KG1 (cell line): ENCODE data around the gene FOXK1.
"Not testable (repeated sequence)": the region's sequence is repeated elsewhere in the genome, so short reads cannot be mapped to it uniquely, and the experiment has no call there.

Experiments
- DNase-seq: peaks from one replicate; lab custom pipeline; 2025; lab: John Stamatoyannopoulos, UW

Gene FOXK1

DNA sequence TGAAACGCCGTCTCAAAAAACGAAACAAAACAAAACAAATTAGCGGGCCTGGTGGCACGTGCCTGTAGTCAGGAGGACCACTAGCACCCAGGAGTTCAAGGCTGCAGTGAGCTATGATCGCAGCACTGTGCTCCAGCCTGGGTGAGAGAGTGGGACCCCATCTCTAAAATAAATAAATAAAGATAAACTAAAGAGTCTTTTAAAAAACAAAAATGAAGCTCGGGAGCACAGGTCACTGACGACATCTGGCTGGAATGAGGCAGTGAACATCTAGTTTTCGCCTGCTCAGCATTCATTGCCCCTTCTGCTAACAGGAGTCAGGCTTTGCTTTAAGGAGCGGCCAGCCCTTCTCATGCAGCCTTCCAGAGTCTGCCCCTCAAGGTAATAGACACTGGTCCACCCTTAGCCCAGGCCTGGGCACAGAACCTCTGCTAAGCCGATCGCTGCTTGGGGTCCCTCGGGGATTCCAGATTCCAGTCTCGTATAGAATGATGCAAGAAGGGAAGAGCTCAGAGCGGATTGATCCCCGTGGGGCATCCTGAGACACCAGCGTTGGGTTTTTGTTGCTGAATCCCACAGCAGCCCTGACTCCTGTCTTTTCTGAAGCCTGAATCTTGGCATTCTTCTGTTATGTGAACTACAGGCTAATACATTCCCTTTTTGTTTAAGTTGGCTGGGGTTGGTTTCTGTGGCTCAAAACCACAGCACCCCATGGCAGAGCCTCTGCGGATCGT, 14.2 kb upstream of the FOXK1 start:
- no peak for DNase-seq

DNA sequence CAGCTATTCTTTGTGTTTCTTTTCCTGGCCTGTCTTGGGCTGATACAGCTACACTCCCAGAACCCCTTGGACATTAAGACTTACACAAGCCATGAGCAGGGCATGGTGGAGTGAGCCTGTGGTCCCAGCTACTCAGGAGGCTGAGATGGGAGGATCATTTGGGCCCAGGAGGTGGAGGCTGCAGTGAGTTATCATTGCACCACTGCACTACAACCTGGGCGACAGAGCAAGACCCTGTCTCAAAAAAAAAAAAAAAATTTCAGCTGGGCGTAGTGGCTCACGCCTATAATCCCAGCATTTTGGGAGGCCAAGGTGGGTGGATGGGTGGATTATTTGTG, 13.6 kb upstream of the FOXK1 start:
- DNase-seq = no peak

DNA sequence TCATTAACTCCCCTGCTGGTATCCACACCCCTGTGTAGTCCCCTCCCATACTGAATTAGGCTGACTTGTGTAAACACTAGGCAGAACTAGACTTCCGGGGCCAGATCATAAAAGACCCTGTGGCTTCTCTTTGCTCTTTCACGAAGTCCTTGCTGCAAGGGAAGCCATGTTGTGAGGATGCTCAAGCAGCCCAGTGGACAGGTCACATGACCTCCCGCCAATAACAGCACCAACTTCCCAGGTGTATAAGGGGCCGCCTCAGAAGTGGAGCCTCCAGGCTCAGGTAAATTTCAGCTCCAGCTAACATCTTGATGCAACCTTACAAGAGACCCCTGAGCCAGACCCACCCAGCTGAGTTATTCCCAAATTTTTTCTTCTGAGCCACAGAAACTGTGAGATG, 11.3 kb upstream of the FOXK1 start:
- no peak for DNase-seq

DNA sequence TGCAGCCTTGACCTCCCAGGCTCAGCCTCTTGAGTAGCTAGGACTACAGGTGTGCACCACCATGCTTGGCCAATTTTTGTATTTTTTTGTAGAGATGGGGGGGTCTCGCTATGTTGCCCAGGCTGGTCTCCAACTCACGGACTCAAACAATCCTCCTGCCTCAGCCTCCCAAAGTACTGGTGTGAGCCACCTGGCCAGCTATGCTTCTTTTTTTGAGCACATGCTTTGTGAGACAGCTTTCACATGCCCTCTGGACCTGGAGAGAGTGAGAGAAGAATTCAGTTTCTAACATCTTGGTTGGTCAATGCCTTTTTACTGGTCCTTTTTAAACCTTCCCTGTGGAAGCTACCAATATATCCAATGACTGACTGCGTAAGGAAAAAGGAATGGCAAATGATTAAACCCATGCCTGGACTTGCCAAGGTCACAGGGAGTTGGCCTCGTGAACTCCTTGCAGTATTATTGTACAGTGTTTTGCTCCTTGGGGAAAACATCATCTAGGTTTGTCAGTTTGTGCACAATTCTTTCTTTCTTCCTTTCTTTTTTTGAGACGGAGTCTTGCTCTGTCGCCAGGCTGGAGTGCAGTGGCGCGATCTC, 6.2 kb upstream of the FOXK1 start:
- DNase-seq = no peak

DNA sequence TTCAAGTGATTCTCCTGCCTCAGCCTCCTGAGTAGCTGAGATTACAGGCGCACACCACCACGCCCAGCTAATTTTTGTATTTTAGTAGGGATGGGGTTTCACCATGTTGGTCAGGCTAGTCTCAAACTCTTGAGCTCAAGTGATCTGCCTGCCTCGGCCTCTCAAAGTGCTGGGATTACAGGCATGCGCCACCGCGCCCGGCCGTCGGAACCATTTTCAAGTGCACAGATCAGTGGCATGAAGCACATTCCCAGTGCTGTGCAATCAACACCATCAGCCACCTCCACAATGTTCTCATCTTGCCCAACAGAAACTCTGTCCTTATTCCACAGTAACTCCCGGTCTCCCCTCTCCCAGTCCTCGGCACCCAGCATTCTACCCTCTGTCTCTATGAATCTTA, 4.6 kb upstream of the FOXK1 start:
- DNase-seq = not testable (repeated sequence)

DNA sequence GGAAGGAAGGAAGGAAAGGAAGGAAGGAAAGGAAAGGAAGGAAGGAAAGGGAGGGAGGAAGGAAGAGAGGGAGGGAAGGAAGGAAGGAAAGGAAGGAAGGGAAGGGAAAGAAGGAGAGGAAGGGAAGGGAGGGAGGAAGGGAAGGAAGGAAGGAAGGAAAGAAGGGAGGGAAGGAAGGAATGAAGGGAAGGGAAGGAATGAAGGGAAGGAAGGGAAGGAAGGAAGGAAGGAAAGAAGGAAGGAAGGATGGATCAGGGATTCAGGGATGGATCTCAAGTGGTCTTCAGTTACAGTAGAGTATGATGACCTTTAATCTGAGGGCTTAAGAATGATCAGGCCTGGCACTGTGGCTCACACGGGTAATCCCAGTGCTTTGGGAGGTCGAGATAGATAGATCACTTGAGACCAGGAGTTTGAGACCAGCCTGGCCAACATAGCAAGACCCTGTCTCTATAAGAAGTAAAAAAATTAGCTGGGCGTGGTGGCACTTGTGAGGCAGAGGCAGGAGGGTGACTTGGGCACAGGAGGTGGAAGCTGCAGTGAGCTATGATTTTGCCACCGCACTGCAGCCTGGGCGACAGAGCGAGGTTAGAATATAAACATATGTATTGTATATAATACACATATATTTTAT, 760 bp upstream of the FOXK1 start:
- no peak for DNase-seq

DNA sequence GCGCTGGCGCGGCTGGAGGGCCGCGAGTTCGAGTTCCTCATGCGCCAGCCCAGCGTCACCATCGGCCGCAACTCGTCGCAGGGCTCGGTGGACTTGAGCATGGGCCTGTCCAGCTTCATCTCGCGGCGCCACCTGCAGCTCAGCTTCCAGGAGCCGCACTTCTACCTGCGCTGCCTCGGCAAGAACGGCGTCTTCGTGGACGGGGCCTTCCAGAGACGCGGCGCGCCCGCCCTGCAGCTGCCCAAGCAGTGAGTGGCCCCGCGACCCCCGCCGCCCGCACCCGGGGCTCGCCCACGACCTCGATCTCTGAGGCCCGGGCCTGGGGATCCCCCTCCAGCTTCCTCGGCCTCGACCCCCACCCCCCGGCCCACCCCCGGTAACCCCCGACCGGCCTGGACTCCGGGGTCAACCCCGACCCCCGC, 537 bp downstream of the FOXK1 start:
- no peak for DNase-seq

DNA sequence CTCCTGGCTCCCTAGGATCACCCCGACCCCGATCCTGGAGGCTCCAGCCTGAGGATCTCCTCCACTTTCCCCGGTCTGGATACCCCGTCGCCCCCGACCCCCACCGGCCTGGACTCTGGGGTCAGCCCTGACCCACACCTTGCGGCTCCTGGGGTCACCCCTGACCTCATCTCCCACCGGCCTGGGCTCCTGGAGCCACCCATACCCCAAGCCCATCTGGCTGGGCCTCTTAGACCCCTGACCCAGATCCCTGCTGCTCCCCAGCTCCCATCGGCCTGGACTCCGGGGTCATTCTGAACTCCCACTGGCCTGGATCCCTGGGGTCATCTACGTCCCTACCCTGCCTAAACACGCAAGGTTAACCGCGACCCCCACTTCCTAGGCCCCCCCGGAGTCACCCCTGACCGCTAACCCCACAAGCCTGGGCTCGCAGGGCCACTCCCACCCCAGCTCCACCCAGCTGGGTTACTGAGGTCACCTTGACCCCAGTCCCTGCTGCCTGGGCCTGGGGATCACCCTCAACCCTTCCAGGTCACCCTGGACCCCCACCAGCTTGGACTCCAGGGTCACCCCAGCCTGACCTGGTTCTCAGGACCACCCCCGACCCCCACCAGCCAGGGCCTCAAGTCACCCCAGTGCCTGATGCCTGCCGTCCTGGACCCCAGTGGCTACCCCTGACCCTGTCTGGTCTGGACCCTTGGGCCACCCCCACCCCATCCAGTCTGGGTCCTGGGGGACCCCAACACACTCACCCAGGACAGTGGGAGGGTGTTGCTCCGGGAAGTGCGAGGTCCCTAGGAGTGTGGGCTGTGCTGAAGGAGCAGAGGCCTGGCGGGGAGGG, 1.2 kb downstream of the FOXK1 start:
- no peak for DNase-seq

DNA sequence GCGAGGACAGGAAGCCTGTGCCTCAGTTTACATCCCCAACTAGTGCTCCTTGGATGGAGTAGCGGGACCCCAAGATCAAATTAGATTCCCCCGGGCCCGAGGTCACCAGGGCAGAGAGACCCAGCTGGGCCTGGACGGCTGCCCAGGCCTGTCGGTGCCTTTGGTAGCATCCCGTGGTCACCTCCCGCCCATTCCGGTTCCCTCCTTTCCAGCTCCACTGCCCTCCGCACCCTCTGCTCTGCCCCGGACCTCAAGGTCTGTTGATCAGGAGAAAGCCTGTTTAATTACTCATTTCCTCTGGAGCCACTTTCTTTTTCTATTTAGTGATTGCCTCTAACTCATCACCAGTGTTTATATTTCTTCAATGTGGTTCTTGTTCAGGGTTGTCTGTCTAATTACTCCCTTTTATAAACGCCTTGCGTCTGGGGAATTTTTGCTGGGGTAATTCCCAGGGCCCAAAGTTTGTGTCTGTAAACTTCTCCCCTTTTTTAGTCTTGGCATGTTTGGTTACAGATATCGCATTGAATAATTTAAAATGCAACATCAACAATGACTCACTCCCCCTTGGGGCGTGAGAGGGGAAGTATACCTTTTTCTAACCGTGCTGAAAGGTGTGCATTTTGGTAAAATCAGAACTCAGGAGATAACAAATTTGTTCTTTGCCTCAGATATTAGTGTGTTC, 1.9 kb downstream of the FOXK1 start:
- DNase-seq = no peak

DNA sequence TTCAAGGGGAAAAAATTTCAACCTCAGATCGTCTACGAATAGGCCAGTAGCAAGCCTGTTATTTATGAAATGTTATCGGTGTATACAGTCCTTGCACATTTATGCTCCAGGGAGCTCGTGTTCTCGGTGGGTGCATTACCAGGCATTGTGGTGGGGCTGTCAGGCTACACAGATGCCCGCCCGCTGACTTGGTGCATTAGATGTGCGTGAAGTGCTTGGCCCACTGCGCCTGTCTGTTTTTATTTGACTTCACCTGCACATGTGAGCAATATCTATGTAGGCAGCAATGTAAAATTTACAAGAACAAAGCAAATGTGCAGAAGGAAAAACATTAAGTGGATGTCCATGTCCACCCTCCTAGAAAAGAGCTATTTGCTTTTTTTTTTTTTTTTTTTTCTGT, 2.8 kb downstream of the FOXK1 start:
- no peak for DNase-seq

DNA sequence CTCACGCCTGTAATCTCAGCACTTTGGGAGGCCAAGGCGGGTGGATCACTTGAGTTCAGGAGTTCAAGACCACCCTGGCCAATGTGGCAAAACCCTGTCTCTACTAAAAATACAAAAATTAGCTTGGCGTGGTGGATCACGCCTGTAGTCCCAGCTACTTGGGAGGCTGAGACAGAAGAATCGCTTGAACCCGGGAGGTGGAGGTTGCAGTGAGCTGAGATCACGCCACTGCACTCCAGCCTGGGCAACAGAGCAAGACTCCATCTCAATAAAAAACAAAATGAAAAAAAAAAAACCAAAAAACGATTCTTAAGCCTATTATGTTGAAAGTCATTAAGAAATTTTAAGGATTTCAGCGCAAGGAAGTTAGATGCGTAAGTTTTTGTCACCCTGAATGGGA, 3.6 kb downstream of the FOXK1 start:
- not testable (repeated sequence) for DNase-seq

DNA sequence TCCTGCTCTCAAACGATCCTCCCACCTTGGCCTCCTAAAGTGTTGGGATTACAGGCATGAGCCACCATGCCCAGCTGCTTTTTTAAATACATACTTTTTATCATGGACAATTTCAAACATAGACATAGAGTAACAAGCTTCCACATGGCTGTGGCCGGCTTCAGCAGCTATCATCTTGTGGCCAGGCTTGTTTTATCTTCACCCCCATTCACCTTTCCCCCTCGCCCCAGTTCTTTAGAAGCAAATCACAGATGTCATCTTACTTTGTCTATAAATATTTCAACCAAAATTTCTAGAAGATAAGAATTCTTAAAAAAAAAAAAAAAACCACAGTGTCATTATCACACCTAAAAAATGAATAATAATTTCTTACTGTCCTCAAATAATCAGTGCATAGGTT, 5.9 kb downstream of the FOXK1 start:
- no peak for DNase-seq

DNA sequence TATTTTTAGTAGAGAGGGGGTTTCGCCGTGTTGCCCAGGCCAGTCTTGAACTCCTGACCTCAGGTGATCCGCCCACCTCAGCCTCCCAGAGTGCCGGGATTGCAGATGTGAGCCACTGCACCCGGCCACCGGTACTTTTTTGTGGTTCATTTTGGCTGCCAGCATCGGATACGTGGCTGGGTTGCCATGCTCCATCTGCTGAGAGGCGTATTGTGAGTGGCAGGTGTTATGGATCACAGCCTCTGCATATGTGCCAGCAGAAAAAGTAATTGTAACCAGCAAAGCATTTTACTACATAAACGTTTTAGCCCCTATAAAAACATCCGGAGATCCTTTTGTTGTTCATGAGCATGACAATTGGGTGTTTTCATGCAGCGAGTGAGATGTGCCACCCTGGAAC, 7.1 kb downstream of the FOXK1 start:
- DNase-seq = no peak

DNA sequence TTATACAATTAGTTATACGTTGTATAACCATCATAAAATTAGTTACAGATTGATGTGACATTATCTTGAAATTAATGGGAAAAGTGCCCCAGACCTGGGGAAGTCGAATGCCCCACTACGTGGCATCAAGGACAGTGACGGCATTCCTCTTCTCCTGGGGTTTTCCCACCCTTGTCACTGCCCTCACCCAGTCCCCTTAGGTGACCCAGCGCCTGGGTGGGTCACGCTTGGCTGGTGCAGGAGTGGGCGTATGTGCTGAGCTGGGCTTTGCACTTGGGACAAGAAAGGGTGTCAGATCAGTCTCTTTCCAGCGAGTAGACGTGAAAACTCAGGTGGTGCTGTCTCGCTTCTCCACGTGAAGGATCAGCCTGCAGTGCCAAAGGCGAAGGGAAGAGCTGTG, 7.6 kb downstream of the FOXK1 start:
- no peak for DNase-seq

DNA sequence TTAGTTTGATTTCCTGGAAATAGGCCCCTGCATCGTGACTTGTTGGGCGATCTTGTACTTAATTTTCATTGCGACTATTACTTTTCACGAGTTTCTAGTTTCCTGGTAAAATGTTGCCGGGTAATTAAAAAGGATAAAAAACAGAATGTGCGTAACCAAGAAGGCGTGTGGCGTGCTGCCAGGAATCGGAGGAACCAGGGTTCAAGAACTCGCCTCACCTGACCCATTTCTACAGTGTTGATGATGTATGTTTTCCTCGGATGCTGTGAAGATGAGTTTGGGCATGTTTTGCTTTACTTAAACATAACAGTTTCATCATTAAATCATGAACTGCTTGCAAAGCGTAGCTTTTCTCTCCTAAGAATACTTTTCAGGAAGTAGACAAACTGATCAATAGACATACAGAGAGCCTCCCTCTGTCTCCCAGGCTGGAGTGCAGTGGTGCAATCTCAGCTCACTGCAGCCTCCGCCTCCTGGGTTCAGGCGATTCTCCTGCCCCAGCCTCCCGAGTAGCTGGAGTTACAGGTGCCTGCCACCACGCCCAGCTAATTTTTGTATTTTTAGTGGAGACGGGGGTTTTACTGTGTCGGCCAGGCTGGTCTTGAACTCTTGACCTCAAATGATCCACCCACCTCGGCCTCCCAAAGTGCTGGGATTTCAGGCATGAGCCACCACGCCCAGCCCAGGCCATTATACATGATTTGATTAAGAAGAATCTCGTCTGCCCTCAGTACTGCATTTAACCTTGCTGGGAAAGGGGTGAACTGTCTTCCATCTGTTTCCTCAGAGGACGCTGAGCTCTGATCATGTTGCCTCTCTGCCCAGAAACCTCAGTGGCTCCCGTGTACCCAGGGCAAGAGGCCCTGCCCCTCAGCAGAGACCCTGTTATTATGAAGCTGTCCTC, 9.1 kb downstream of the FOXK1 start:
- DNase-seq = no peak

DNA sequence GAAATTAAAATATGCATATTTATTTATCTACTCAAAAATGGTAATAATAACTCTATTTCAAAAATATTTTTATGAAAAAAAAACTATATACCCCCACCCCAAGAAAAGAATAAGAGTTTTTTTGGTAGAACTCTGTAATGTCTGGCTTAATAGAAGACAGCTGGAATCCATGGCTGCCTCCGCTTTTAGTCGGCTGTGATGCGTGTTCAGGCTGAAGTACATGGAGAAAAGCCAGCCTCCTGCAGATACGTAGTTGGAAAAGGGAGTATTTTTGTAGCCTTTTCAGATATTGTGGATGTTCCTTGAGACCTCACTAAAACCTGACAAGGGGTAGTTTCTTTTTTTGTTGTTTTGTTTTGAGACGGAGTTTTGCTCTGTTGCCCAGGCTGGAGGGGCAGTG, 10.0 kb downstream of the FOXK1 start:
- no peak for DNase-seq

DNA sequence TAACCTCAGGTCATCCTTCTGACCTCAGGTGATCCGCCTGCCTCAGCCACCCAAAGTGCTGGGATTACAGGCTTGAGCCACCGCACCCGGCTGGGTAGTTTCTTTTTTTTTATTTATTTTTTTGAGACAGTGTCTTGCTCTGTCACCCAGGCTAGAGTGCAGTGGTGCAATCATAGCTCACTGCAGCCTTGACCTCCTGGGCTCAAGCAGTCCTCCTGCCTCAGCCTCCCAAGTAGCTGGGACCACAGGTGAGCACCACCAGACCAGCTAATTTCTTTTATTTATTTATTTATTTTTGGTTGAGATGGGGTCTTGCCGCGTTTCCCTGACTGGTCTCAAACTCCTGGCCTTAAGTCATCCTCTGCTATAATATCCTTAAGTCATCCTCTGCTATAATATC, 10.5 kb downstream of the FOXK1 start:
- not testable (repeated sequence) for DNase-seq

DNA sequence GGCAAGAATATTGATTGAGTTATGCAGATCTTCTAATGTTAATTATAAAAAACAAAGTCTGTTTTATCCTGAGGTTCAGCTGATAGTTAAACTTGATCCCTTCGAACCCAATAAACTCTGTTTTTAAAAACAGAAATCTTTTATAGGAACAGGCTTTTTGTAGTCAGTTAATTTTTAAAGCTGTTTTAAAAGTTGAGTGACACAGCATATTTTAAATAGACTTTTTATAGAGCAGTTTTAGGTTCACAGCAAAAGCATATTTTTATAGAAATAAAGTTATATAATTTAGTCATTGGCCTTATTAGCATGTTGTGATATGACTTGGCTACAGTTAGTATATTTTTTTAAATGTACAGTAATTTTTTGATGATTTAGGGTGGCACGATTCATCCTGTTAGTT, 11.1 kb downstream of the FOXK1 start:
- no peak for DNase-seq

DNA sequence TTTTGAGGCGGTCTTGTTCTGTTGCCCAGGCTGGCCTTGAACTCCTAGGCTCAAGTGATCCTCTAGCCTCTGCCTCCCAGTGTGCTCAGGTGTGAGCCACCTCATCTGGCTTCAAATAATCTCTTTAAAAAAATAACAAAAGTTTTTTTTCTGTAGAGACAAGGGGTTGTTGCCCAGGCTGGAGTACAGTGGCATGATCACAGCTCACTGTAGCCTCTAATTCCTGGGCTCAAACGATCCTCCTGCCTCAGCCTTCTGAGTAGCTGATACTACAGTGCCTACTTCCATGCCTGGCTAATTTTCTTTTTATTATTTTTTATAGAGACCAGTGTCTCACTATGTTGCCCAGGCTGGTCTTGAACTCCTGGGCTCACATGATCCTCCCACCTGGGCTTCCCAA, 11.7 kb downstream of the FOXK1 start:
- DNase-seq = no peak

DNA sequence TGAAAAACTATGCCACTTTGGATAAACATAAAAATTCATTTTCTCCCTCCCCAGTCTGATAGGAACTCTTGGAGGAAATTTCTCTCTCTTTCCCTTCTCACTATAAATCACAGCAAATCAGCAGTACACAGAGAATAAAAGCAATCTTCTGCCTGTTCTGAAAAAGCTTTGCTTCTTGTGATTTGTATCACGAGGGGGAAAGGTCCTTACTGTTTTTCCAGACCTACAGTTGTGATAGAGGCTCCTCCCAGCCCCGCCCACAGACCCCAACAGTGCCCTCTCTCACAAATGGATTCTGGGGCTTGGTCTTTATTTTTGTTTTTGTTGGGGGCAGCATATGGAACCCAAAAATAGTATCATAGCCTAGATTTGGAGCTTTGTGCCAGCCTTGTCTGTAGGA, 12.2 kb downstream of the FOXK1 start:
- DNase-seq = no peak

DNA sequence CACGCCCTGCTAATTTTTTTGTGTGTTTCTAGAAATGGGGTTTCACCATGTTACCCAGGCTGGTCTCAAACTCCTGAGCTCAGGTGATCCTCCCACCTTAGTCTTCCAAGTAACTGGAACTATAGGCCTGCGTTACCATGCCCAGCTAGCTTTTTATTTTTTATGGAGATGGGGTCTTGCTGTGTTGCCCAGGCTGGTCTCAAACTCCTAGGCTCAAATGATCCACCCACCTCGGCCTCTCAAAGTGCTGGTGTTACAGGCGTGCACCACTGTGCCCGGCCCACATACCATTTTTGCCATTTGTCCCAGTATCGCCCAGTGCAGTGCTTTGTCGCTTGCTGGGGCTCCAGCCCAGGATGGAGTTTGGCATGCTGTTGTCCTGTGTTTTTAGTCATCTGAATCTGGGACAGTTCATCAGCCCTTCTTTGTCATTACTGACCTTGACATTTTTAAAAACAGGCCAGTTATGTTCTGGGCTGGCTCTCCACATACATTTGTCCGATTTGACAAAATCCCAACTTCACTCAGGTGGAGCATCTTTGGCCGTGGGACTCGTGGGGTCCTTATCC, 16.7 kb downstream of the FOXK1 start:
- DNase-seq = no peak
